NK-92 (cell line): ENCODE measurements around the gene ADD2.
"Not testable (repeated sequence)": the region's sequence is repeated elsewhere in the genome, so short reads cannot be mapped to it uniquely, and the experiment has no call there.

Source experiments
- DNase-seq: peaks from one replicate; lab custom pipeline; 2025; ENCODE audit not compliant: unreplicated experiment; lab: John Stamatoyannopoulos, UW

ADD2 gene

GRCh38 chr2:70678576-70679143 lies 89.3 kb downstream of the ADD2 start:
- DNase-seq, result no peak

GRCh38 chr2:70676301-70677035 lies 91.5 kb downstream of the ADD2 start:
- no peak for DNase-seq

GRCh38 chr2:70675862-70676261 lies 92.1 kb downstream of the ADD2 start:
- no peak for DNase-seq

- DNase-seq, result no peak
These were observed 93.2 kb downstream of the ADD2 start for GRCh38 chr2:70674636-70675430.

GRCh38 chr2:70673041-70673647 lies 94.9 kb downstream of the ADD2 start:
- DNase-seq, result no peak

- DNase-seq, result no peak
These were observed 96.8 kb downstream of the ADD2 start for GRCh38 chr2:70671092-70671675.

GRCh38 chr2:70670626-70671025 lies 97.4 kb downstream of the ADD2 start:
- DNase-seq, result no peak

GRCh38 chr2:70670202-70670601 lies 97.8 kb downstream of the ADD2 start:
- no peak for DNase-seq

GRCh38 chr2:70668911-70669310 lies 99.1 kb downstream of the ADD2 start:
- no peak for DNase-seq

- DNase-seq, result no peak
These were observed 99.6 kb downstream of the ADD2 start for GRCh38 chr2:70668432-70668831.

GRCh38 chr2:70664525-70664924 lies 103.5 kb downstream of the ADD2 start:
- no peak for DNase-seq

- DNase-seq, result no peak
These were observed 104.6 kb downstream of the ADD2 start for GRCh38 chr2:70663411-70663810.

- DNase-seq, result no peak
These were observed 108.4 kb downstream of the ADD2 start for GRCh38 chr2:70659551-70659950.

- DNase-seq, result no peak
These were observed 109.5 kb downstream of the ADD2 start for GRCh38 chr2:70658476-70658875.

GRCh38 chr2:70657246-70657645 lies 110.8 kb downstream of the ADD2 start:
- no peak for DNase-seq

- no peak for DNase-seq
These were observed 111.5 kb downstream of the ADD2 start for GRCh38 chr2:70656421-70657010.

- DNase-seq, result no peak
These were observed 112.2 kb downstream of the ADD2 start for GRCh38 chr2:70655786-70656185.

GRCh38 chr2:70655211-70655610 lies 112.8 kb downstream of the ADD2 start:
- not testable (repeated sequence) for DNase-seq

GRCh38 chr2:70651727-70652126 lies 116.3 kb downstream of the ADD2 start:
- DNase-seq, result no peak

- DNase-seq, result no peak
These were observed 117.0 kb downstream of the ADD2 start for GRCh38 chr2:70651014-70651413.

GRCh38 chr2:70648961-70649360 lies 119.0 kb downstream of the ADD2 start:
- DNase-seq, result no peak
